K562 (cell line): ENCODE data around the gene ARHGEF3. TPM values are rescaled to one million over a fixed set of nuclear protein-coding genes. Genes with fewer than 3 reads are reported as not detected.

ENCODE experiments used
- ATAC-seq: fragments of 200-7000 bp; cut with Tn5 transposase; 3 replicates; pipeline ENCODE4 v1.9.1; 2020; ENCODE audit warnings: moderate library complexity
- BruUV-seq: library from RNA; stranded (reverse); fragments of 400-500 nt; replicated peaks from 2 replicates; lab custom pipeline; 2021; lab: Mats Ljungman, UMichigan
- CTCF ChIA-PET: fragments of 300-600 bp; formaldehyde crosslinking; extraction: SDS; loops from one replicate; lab custom pipeline; 2021; ENCODE audit warnings: low intra/inter-chr PET ratio; lab: Yijun Ruan, JAX
- POLR2A ChIA-PET: fragments of 300-600, 350-650 bp; sonication (Branson Sonifier 250); formaldehyde crosslinking; extraction: SDS; loops from one replicate; lab custom pipeline; 2021; ENCODE audit warnings: antibody characterized with exemption, inconsistent platforms; lab: Yijun Ruan, JAX
- DNase-seq, 4 experiments: peaks; one replicate each; pipeline versions ENCODE4 v3.0.0 to v3.0.0-alpha.2; 2011 to 2018; ENCODE audit warnings: low spot score in 3 of 4, mixed read lengths in 3 of 4; ENCODE audit errors: extremely low read depth in 1 of 4
- FAIRE-seq: peaks from 2 replicates; lab custom pipeline; 2011; peaks lifted over from hg19 to GRCh38; lab: Jason Lieb, UNC
- H2AFZ ChIP-seq: 2 replicates; pipeline ENCODE4 v1.6.0; 2011; ENCODE audit warnings: low read depth, low read length, control low read depth, inconsistent platforms
- H3K27ac ChIP-seq: fragments of 200-600 bp; 3 replicates; pipeline ENCODE4 v1.8.0; 2011; ENCODE audit warnings: low read depth, mild to moderate bottlenecking, control low read depth, inconsistent platforms, low read length, moderate library complexity, mixed read lengths; ENCODE audit errors: extremely low read depth
- H3K27me3 ChIP-seq, 2 experiments: fragments of 300-600 bp in 1 of 2; 2 replicates in 1 of 2; 3 replicates in 1 of 2; pipeline versions ENCODE4 v1.6.0 to v1.8.0; 2011; ENCODE audit warnings: inconsistent platforms in 2 of 2, low read length in 2 of 2, mild to moderate bottlenecking in 1 of 2, mixed read lengths in 1 of 2, moderate library complexity in 1 of 2; ENCODE audit not compliant: control insufficient read depth in 2 of 2, insufficient read depth in 2 of 2
- H3K36me3 ChIP-seq: fragments of 300-600 bp; 3 replicates; pipeline ENCODE4 v1.8.0; 2011; ENCODE audit warnings: mild to moderate bottlenecking, low read length, inconsistent platforms; ENCODE audit not compliant: control insufficient read depth, insufficient read depth
- H3K4me1 ChIP-seq, 2 experiments: fragments of 200-600 bp in 1 of 2; replicated peaks in 1 of 2; 2 replicates in 1 of 2; 3 replicates in 1 of 2; pipeline versions ENCODE4 v1.5.1 to v1.8.0; 2011; ENCODE audit warnings: inconsistent platforms in 2 of 2, low read length in 2 of 2, mild to moderate bottlenecking in 1 of 2, mixed read lengths in 1 of 2, moderate library complexity in 1 of 2; ENCODE audit not compliant: control insufficient read depth in 2 of 2, insufficient read depth in 2 of 2
- H3K4me2 ChIP-seq: 2 replicates; pipeline ENCODE4 v1.6.1; 2011; ENCODE audit warnings: low read length, control low read depth, inconsistent platforms, mixed read lengths; ENCODE audit not compliant: insufficient read depth
- H3K4me3 ChIP-seq: fragments of 200-600 bp; sonication (generic), shearing (Covaris generic); 2 replicates; pipeline ENCODE4 v1.5.1; 2016; ENCODE audit warnings: control low read depth, inconsistent platforms
- H3K79me2 ChIP-seq: fragments of 200-600 bp; 3 replicates; pipeline ENCODE4 v1.8.0; 2011; ENCODE audit warnings: low read length, inconsistent platforms; ENCODE audit not compliant: control insufficient read depth, insufficient read depth
- H3K9ac ChIP-seq, 2 experiments: 2 replicates each; pipeline versions ENCODE4 v1.6.0 to v1.6.1; 2011; ENCODE audit warnings: low read depth in 2 of 2, low read length in 2 of 2, control low read depth in 1 of 2, inconsistent platforms in 1 of 2, mild to moderate bottlenecking in 1 of 2, mixed read lengths in 1 of 2; ENCODE audit not compliant: insufficient read depth in 1 of 2
- H3K9me1 ChIP-seq: one replicate; pipeline ENCODE4 v1.6.0; 2011; ENCODE audit warnings: inconsistent platforms, mild to moderate bottlenecking, low read length, moderate library complexity; ENCODE audit not compliant: control insufficient read depth, insufficient read depth
- H3K9me3 ChIP-seq: replicated peaks from 2 replicates; pipeline ENCODE4 v1.5.1; 2011; ENCODE audit warnings: low read depth, low read length, inconsistent platforms; ENCODE audit not compliant: control insufficient read depth, insufficient read depth
- H4K20me1 ChIP-seq: replicated peaks from 2 replicates; pipeline ENCODE4 v1.6.1; 2011; ENCODE audit warnings: low read length, inconsistent platforms, mixed read lengths; ENCODE audit not compliant: control insufficient read depth, insufficient read depth
- HDAC8 ChIP-seq: fragments of 450-650 bp; IDR thresholded peaks from 2 replicates; pipeline ENCODE4 v1.6.1; 2016; ENCODE audit warnings: mild to moderate bottlenecking, missing genetic modification characterization, moderate library complexity, missing compliant biosample characterization
- PHTF2 ChIP-seq: fragments of 250-450 bp; sonication (Bioruptor Pico); IDR thresholded peaks from 2 replicates; pipeline ENCODE4 v1.5.0; 2021; ENCODE audit warnings: mild to moderate bottlenecking
- RAD21 ChIP-seq, 2 experiments: fragments of 250-450 bp in 1 of 2; fragments of 450-650 bp in 1 of 2; sonication (Bioruptor Pico) in 1 of 2; formaldehyde crosslinking in 1 of 2; IDR thresholded peaks in 1 of 2; conservative IDR thresholded peaks in 1 of 2; 2 replicates each; pipeline versions ENCODE4 v1.4.0 to v1.8.0; 2020 to 2022; ENCODE audit warnings: mild to moderate bottlenecking in 2 of 2, moderate library complexity in 1 of 2
- RFX1 ChIP-seq: fragments of 450-650 bp; IDR thresholded peaks from 2 replicates; pipeline ENCODE4 v1.6.1; 2016; ENCODE audit warnings: mild to moderate bottlenecking, moderate library complexity
- SMC3 ChIP-seq: conservative IDR thresholded peaks from 2 replicates; pipeline ENCODE4 v1.6.1; 2011; ENCODE audit warnings: low read depth, low read length, improper control_type of control experiment; ENCODE audit not compliant: insufficient read depth
- TOE1 ChIP-seq, 2 experiments: fragments of 450-650 bp in 1 of 2; sonication (generic) in 1 of 2; formaldehyde crosslinking in 1 of 2; IDR thresholded peaks; 2 replicates each; pipeline versions ENCODE4 v1.7.1 to v1.8.0; 2016 to 2022; ENCODE audit warnings: borderline replicate concordance in 2 of 2, mild to moderate bottlenecking in 2 of 2, antibody characterized with exemption in 1 of 2, inconsistent platforms in 1 of 2, low read depth in 1 of 2, missing genetic modification reagents in 1 of 2, moderate library complexity in 1 of 2
- ZNF282 ChIP-seq: sonication (generic); formaldehyde crosslinking; IDR thresholded peaks from 2 replicates; pipeline ENCODE4 v1.8.1; 2023; ENCODE audit warnings: missing genetic modification reagents
- WGBS: fragments of 100-300 bp; shearing (Covaris generic); methylation state at CpG from one replicate; pipeline ENCODE4 v1.1.6; 2016; ENCODE audit warnings: low coverage, mixed read lengths; ENCODE audit not compliant: insufficient coverage; ENCODE audit errors: missing lambda C conversion rate; 5-methylcytosine and 5-hydroxymethylcytosine counted together
- in situ Hi-C: fragments of 300-500 bp; cut with MboI; formaldehyde crosslinking; loops from 4 replicates; pipeline ENCODE4 v1.15.0; 2018; ENCODE audit warnings: inconsistent platforms, mixed read lengths
- intact Hi-C: fragments of 100-400 bp; cut with micrococcal nuclease; formaldehyde crosslinking; loops from 2 replicates; pipeline ENCODE4 v1.14.2; 2022
- polyA plus RNA-seq, 8 experiments: library from polyadenylated mRNA; depleted of rRNA in 4 of 8; stranded (reverse) in 5 of 8; unstranded in 3 of 8; fragments of >200 nt; fragmentation: Nextera tagmentation in 2 of 8; fragmentation: Illumina TruSeq in 1 of 8; extraction: Ambion mirVana in 2 of 8; extraction: Trizol in 1 of 8; gene quantifications; 2 replicates each; pipeline versions ENCODE4 v1.2.1 to v1.2.3, GENCODE V29; 2011 to 2014; ENCODE audit warnings: inconsistent platforms in 1 of 8, missing spikeins in 1 of 8
- total RNA-seq, 7 experiments: library from RNA; depleted of rRNA in 6 of 7; stranded (reverse); fragments of >200 nt in 6 of 7; fragmentation: Illumina TruSeq in 2 of 7; extraction: Trizol in 2 of 7; gene quantifications; 2 replicates each; pipeline versions ENCODE4 v1.2.1 to v1.2.3, GENCODE V29; 2011 to 2021; ENCODE audit warnings: low replicate concordance in 1 of 7
- TF ChIP-seq, protein P1 (sequence below), 3 experiments: IDR thresholded peaks in 2 of 3; conservative IDR thresholded peaks in 1 of 3; 2 replicates each; pipeline ENCODE4 v1.5.1; 2011 to 2012; ENCODE audit warnings: low read length in 3 of 3, mild to moderate bottlenecking in 3 of 3, control low read depth in 2 of 3, improper control_type of control experiment in 1 of 3, inconsistent platforms in 1 of 3, low read depth in 1 of 3, mixed read lengths in 1 of 3, moderate library complexity in 1 of 3; ENCODE audit not compliant: insufficient read depth in 2 of 3
- TF ChIP-seq, protein P2 (sequence below): fragments of 450-650 bp; formaldehyde crosslinking; IDR thresholded peaks from 2 replicates; pipeline ENCODE4 v1.4.0; 2020; ENCODE audit warnings: mild to moderate bottlenecking, moderate library complexity

The ARHGEF3 gene
- total and polyA plus RNA-seq, 9 of the 15 experiments (the other 6 are each of a cell fraction or from before 2014, with no cell fraction given) = 0.77 to 2.7 (median 1.4) TPM

DNA sequence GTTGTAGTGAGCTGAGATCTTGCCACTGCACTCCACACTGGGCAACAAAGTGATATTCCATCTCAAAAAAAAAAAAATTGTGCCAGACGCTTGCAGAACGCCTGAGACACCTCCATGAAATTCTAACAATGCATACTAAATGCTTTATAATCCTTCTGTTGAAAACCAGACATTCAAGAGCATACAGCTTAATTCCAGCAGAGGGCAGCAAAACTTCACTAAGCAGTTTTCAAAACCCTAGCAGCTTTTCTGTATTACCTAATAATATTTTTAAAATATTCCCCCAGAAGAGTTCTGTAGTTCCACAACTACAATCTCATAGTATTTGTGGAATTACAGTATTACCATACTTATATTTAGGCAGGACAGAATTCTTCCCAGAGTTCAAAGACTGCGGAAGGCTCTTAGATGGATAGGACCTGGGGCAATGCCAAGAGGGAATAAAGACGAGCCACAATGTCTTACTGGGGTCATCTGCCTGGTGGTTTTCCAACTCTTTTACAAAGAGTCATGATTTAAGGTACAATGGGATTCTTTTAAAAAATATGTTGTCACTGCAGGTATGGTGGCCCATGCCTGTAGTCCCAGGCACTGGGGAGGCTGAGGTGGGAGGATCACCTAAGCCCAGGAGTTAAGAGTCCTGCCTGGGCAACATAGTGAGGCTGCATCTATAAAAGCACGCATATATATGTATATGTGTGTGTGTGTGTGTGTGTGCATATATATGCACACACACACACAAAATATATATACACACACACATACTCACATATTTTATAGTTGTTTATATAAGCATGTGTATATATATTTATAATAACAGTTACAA lies 99.0 kb downstream of the ARHGEF3 start:
- no peaks in the 10 kb centered on the region for H3K9me1 ChIP-seq
- DNase-seq (peak; percentile 7 to 61 (median 13)), FAIRE-seq (peak; percentile 67), ATAC-seq (peak; percentile 61)
- no peaks in the 10 kb centered on the region for H3K27me3 ChIP-seq
- H3K9me3 ChIP-seq = no peaks in the 10 kb centered on the region
- ChIA-PET CTCF (interaction anchor here (0.7 to 2.1 kb wide), 4 partner anchors 97 to 486 kb away, joined by 4 to 26 read pairs (median 10); partner anchors contain the start of gene ARHGEF3), POLR2A (interaction anchor here (0.6 to 0.9 kb wide), 2 partner anchors 20 to 281 kb away, joined by 4 to 6 read pairs; no protein-coding TSS in a partner anchor)
- no peak overlapping the region for H3K9ac ChIP-seq
- no peak overlapping the region for H3K4me3 ChIP-seq
- no TSS peak for BruUV-seq
- no peaks in the 10 kb centered on the region for H3K4me1 ChIP-seq
- 4% methylated on average over 5 of the region's 5 CpGs for WGBS
- in situ Hi-C loops = loop anchor here (5.0 kb wide), 1 partner anchor 290 kb away; no protein-coding TSS in a partner anchor
- H2AFZ ChIP-seq = no peak overlapping the region
- H3K4me2 ChIP-seq = no peak overlapping the region
- no peaks in the 10 kb centered on the region for H3K79me2 ChIP-seq
- no peak overlapping the region for H3K27ac ChIP-seq
- intact Hi-C loops = loop anchor here (1.0 kb wide), 2 partner anchors 100 to 287 kb away; no protein-coding TSS in a partner anchor
- H4K20me1 ChIP-seq = no peaks in the 10 kb centered on the region
- no peaks in the 10 kb centered on the region for H3K36me3 ChIP-seq
- TF ChIP-seq PHTF2 (CRISPR knock-in tag) (no peak), HDAC8 (tag) (no peak), RFX1 (no peak), TOE1 (IDR thresholded peaks at IDR 0.05; ENCODE audit: borderline replicate concordance) (no peak), TOE1 (CRISPR knock-in tag; IDR thresholded peaks at IDR 0.05; ENCODE audit: borderline replicate concordance, low read depth) (no peak), ZNF282 (CRISPR knock-in tag) (no peak), SMC3 (peak; percentile 44; the same call in 1 of the 2 replicates), RAD21 (CRISPR knock-in tag; conservative IDR thresholded peaks at IDR 0.05 in 1 of 2, IDR thresholded peaks at IDR 0.05 in 1 of 2) (peak; percentile 79 to 87)
- TF ChIP-seq, protein P1, sequence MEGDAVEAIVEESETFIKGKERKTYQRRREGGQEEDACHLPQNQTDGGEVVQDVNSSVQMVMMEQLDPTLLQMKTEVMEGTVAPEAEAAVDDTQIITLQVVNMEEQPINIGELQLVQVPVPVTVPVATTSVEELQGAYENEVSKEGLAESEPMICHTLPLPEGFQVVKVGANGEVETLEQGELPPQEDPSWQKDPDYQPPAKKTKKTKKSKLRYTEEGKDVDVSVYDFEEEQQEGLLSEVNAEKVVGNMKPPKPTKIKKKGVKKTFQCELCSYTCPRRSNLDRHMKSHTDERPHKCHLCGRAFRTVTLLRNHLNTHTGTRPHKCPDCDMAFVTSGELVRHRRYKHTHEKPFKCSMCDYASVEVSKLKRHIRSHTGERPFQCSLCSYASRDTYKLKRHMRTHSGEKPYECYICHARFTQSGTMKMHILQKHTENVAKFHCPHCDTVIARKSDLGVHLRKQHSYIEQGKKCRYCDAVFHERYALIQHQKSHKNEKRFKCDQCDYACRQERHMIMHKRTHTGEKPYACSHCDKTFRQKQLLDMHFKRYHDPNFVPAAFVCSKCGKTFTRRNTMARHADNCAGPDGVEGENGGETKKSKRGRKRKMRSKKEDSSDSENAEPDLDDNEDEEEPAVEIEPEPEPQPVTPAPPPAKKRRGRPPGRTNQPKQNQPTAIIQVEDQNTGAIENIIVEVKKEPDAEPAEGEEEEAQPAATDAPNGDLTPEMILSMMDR (IDR thresholded peaks at IDR 0.05 in 2 of 3, conservative IDR thresholded peaks at IDR 0.05 in 1 of 3; ENCODE audit: insufficient read depth in 2 of 3, low read depth in 1 of 3, low read length in 3 of 3) = peak; percentile 49 to 88 (median 52); a peak in 5 of 6 replicates
- TF ChIP-seq, protein P2, sequence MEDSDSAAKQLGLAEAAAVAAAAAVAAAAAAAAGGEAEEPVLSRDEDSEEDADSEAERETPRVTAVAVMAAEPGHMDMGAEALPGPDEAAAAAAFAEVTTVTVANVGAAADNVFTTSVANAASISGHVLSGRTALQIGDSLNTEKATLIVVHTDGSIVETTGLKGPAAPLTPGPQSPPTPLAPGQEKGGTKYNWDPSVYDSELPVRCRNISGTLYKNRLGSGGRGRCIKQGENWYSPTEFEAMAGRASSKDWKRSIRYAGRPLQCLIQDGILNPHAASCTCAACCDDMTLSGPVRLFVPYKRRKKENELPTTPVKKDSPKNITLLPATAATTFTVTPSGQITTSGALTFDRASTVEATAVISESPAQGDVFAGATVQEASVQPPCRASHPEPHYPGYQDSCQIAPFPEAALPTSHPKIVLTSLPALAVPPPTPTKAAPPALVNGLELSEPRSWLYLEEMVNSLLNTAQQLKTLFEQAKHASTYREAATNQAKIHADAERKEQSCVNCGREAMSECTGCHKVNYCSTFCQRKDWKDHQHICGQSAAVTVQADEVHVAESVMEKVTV = peak; percentile 83
